Activated CD4-positive, alpha-beta T cell treated with anti-CD3 and anti-CD28 coated beads, Interleukin-2, amount 10 ng/mL, durations not matched to agents 7 days and 5 days (primary cell): ENCODE data around the gene SLC2A9. TPM values are rescaled to one million over a fixed set of nuclear protein-coding genes. Genes with fewer than 3 reads are reported as not detected.

Experiments
- CTCF ChIA-PET: fragments of 350-600 bp; sonication (Branson Sonifier 250); formaldehyde crosslinking; loops from one replicate; lab custom pipeline; 2021; ENCODE audit warnings: antibody characterized with exemption; lab: Charles Lee
- POLR2A ChIA-PET: fragments of 350-600 bp; sonication (Branson Sonifier 250); formaldehyde crosslinking; loops from one replicate; lab custom pipeline; 2021; ENCODE audit warnings: antibody characterized with exemption; lab: Charles Lee
- DNase-seq: peaks from one replicate; pipeline ENCODE4 v3.0.0-alpha.2; 2020
- H3K27ac Mint-ChIP-seq: one replicate; pipeline ENCODE4 v1.8.0; 2021; ENCODE audit warnings: mild to moderate bottlenecking, moderate library complexity, mixed read lengths
- H3K27me3 Mint-ChIP-seq: one replicate; pipeline ENCODE4 v1.8.0; 2021; ENCODE audit warnings: mixed read lengths
- H3K36me3 Mint-ChIP-seq: one replicate; pipeline ENCODE4 v1.8.0; 2021; ENCODE audit warnings: low read depth, mixed read lengths
- H3K4me1 Mint-ChIP-seq: one replicate; pipeline ENCODE4 v1.8.0; 2021; ENCODE audit warnings: mixed read lengths
- H3K4me3 Mint-ChIP-seq: one replicate; pipeline ENCODE4 v1.8.0; 2021; ENCODE audit warnings: mild to moderate bottlenecking, moderate library complexity, mixed read lengths
- H3K9me3 Mint-ChIP-seq: one replicate; pipeline ENCODE4 v1.8.0; 2021; ENCODE audit warnings: mixed read lengths
- total RNA-seq, 2 experiments: library from RNA; stranded (reverse); gene quantifications; one replicate each; pipeline ENCODE4 v1.2.3, GENCODE V29; 2021

SLC2A9 gene
- 1 to 10 TPM; 1.5 to 2.0 TPM for total RNA-seq

GRCh38 chr4:10020871-10021652, at the start of gene SLC2A9:
Gene SLC2A9, minus strand, starts transcription at chr4:10021497. Its CDS starts 68 bp downstream, at chr4:10021429.
- Mint-ChIP-seq H3K9me3 (no peaks in the 10 kb centered on the region), H3K4me3 (no peak within 1 kb of the TSS), H3K4me1 (peaks cover 13% of the 10 kb centered on the region), H3K27me3 (no peaks in the 10 kb centered on the region), H3K36me3 (no peaks in the 10 kb centered on the region), H3K27ac (no peak within 1 kb of the TSS)
- ChIA-PET CTCF (interaction anchor here (0.8 to 1.2 kb wide), 3 partner anchors 12 to 19 kb away, joined by 3 to 5 read pairs (median 3); no protein-coding TSS in a partner anchor), POLR2A (no interaction called here)
- DNase-seq = no peak

- Mint-ChIP-seq H3K9me3 (no peaks in the 10 kb centered on the region), H3K27me3 (no peaks in the 10 kb centered on the region), H3K27ac (no peak overlapping the region), H3K4me3 (no peak overlapping the region), H3K4me1 (no peaks in the 10 kb centered on the region), H3K36me3 (peaks cover 49% of the 10 kb centered on the region)
- ChIA-PET POLR2A (no interaction called here), CTCF (interaction anchor here (0.6 to 0.7 kb wide), 2 partner anchors 12 to 301 kb away, joined by 3 read pairs; no protein-coding TSS in a partner anchor)
- no peak for DNase-seq
Observed at GRCh38 chr4:10069075-10069642, 47.9 kb upstream of the SLC2A9 start.

GRCh38 chr4:10066670-10067651, 45.7 kb upstream of the SLC2A9 start:
- Mint-ChIP-seq H3K4me1 (no peaks in the 10 kb centered on the region), H3K27ac (no peak overlapping the region), H3K4me3 (no peak overlapping the region), H3K27me3 (no peaks in the 10 kb centered on the region), H3K9me3 (no peaks in the 10 kb centered on the region), H3K36me3 (peaks cover 43% of the 10 kb centered on the region)
- POLR2A ChIA-PET = no interaction called here
- DNase-seq = no peak
- CTCF ChIA-PET = interaction anchor here (1.1 kb wide), 1 partner anchor 14 kb away, joined by 3 read pairs; no protein-coding TSS in a partner anchor

GRCh38 chr4:10066206-10066605, 44.9 kb upstream of the SLC2A9 start:
- Mint-ChIP-seq H3K27ac (no peak overlapping the region), H3K9me3 (no peaks in the 10 kb centered on the region), H3K4me1 (no peaks in the 10 kb centered on the region), H3K27me3 (no peaks in the 10 kb centered on the region), H3K36me3 (peaks cover 43% of the 10 kb centered on the region), H3K4me3 (no peak overlapping the region)
- ChIA-PET POLR2A (no interaction called here), CTCF (interaction anchor here (1.1 kb wide), 1 partner anchor 15 kb away, joined by 3 read pairs; no protein-coding TSS in a partner anchor)
- DNase-seq = no peak

- CTCF ChIA-PET = no interaction called here
- DNase-seq = no peak
- peaks cover 44% of the 10 kb centered on the region for H3K36me3 Mint-ChIP-seq
- no peaks in the 10 kb centered on the region for H3K27me3 Mint-ChIP-seq
- H3K4me3 Mint-ChIP-seq = no peak overlapping the region
- H3K9me3 Mint-ChIP-seq = no peaks in the 10 kb centered on the region
- POLR2A ChIA-PET = no interaction called here
- no peaks in the 10 kb centered on the region for H3K4me1 Mint-ChIP-seq
- H3K27ac Mint-ChIP-seq = no peak overlapping the region
Observed at GRCh38 chr4:10063544-10064300, 42.4 kb upstream of the SLC2A9 start.

GRCh38 chr4:10061650-10062415, 40.5 kb upstream of the SLC2A9 start:
- no peak for DNase-seq
- POLR2A ChIA-PET = no interaction called here
- H3K27me3 Mint-ChIP-seq = no peaks in the 10 kb centered on the region
- H3K27ac Mint-ChIP-seq = no peak overlapping the region
- peaks cover 38% of the 10 kb centered on the region for H3K36me3 Mint-ChIP-seq
- CTCF ChIA-PET = interaction anchor here (0.6 kb wide), 1 partner anchor 161 kb away, joined by 5 read pairs; no protein-coding TSS in a partner anchor
- no peaks in the 10 kb centered on the region for H3K4me1 Mint-ChIP-seq
- H3K4me3 Mint-ChIP-seq = no peak overlapping the region
- no peaks in the 10 kb centered on the region for H3K9me3 Mint-ChIP-seq

GRCh38 chr4:10058371-10058770, 37.1 kb upstream of the SLC2A9 start:
- POLR2A ChIA-PET = no interaction called here

GRCh38 chr4:10057023-10057395, 35.7 kb upstream of the SLC2A9 start:
- no peaks in the 10 kb centered on the region for H3K9me3 Mint-ChIP-seq
- H3K27ac Mint-ChIP-seq = no peak overlapping the region
- POLR2A ChIA-PET = no interaction called here
- DNase-seq = no peak
- no peak overlapping the region for H3K4me3 Mint-ChIP-seq
- CTCF ChIA-PET = interaction anchor here (1.0 kb wide), 1 partner anchor 12 kb away, joined by 3 read pairs; no protein-coding TSS in a partner anchor
- H3K27me3 Mint-ChIP-seq = no peaks in the 10 kb centered on the region
- no peaks in the 10 kb centered on the region for H3K4me1 Mint-ChIP-seq
- peaks cover 22% of the 10 kb centered on the region for H3K36me3 Mint-ChIP-seq

More at GRCh38 chr4:10058371-10058770, 37.1 kb upstream of the SLC2A9 start:
- CTCF ChIA-PET = no interaction called here
- H3K36me3 Mint-ChIP-seq = peaks cover 28% of the 10 kb centered on the region
- no peaks in the 10 kb centered on the region for H3K9me3 Mint-ChIP-seq
- H3K4me1 Mint-ChIP-seq = no peaks in the 10 kb centered on the region
- DNase-seq = no peak
- H3K27ac Mint-ChIP-seq = no peak overlapping the region
- H3K4me3 Mint-ChIP-seq = no peak overlapping the region
- H3K27me3 Mint-ChIP-seq = no peaks in the 10 kb centered on the region

GRCh38 chr4:10056334-10057022, 35.2 kb upstream of the SLC2A9 start:
- Mint-ChIP-seq H3K27ac (no peak overlapping the region), H3K27me3 (no peaks in the 10 kb centered on the region), H3K36me3 (peaks cover 19% of the 10 kb centered on the region), H3K9me3 (no peaks in the 10 kb centered on the region), H3K4me1 (no peaks in the 10 kb centered on the region), H3K4me3 (no peak overlapping the region)
- POLR2A ChIA-PET = no interaction called here
- no peak for DNase-seq
- CTCF ChIA-PET = interaction anchor here (1.0 kb wide), 1 partner anchor 12 kb away, joined by 3 read pairs; no protein-coding TSS in a partner anchor

- Mint-ChIP-seq H3K4me1 (no peaks in the 10 kb centered on the region), H3K4me3 (no peak overlapping the region), H3K36me3 (peaks cover 16% of the 10 kb centered on the region), H3K9me3 (no peaks in the 10 kb centered on the region), H3K27ac (no peak overlapping the region), H3K27me3 (no peaks in the 10 kb centered on the region)
- POLR2A ChIA-PET = no interaction called here
- DNase-seq = no peak
- CTCF ChIA-PET = no interaction called here
Observed at GRCh38 chr4:10055871-10056270, 34.6 kb upstream of the SLC2A9 start.

GRCh38 chr4:10054571-10055041, 33.3 kb upstream of the SLC2A9 start:
- ChIA-PET POLR2A (no interaction called here), CTCF (no interaction called here)
- Mint-ChIP-seq H3K4me3 (no peak overlapping the region), H3K36me3 (peaks cover 16% of the 10 kb centered on the region), H3K27ac (no peak overlapping the region), H3K27me3 (no peaks in the 10 kb centered on the region), H3K4me1 (no peaks in the 10 kb centered on the region), H3K9me3 (no peaks in the 10 kb centered on the region)
- DNase-seq = no peak
